NCI-H1048 (cell line): ENCODE results near the gene OSM.

ENCODE experiments used
- DNase-seq: peaks from one replicate; lab custom pipeline; 2025; lab: John Stamatoyannopoulos, UW

The OSM gene

DNA sequence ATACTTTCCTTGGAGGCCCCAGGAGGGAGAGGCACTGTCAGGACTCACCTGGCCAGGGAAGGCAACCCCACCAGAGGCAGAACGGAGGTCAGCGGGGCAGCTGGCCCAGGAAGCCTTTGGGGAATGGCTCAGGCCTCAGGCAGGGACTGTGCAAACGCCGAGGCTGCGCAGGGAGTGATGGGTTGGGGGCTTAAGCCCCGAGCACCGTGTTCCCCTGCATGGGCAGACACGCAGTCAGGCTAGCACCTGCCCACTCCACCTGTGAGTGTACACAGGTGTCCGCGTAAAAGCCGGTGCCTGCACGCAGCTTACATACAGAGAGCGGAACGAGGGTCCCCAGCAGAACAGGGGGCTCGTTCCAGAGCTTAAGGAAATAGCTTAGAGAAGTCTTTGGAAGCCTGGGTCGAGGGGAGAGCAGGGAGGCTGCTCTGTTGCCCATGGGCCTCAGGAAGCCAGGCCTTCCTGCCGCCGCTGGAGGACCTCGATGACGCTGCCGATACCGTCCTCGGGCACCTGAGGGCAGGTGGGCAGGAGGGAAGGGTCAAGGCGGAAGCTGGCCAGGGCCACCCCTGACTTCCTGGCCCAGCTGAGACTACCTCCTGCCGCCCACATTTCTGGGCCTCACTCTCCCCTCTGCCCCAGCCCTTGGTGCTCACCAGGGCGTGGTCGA is 18.7 kb upstream of the OSM start:
- DNase-seq = no peak

DNA sequence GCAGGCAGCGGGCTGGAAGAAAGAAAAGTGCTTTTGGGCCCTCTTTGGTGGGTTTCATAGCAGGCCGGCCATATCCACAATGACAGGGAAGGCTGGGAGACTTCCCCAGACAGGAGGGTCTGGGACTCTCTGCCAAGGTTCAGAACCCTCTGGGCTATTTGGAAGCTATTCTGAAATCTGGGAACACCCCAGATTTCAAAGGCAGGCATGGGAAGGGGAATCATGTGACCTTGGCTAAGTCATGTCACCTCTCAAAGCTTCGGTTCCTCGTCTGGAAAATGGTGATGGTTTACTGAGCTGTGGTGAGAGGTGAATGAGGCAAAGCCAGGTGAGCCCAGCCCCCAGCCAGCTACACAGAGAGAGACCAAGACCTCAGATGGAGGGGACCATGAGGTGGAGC is 18.0 kb upstream of the OSM start:
- DNase-seq = no peak

DNA sequence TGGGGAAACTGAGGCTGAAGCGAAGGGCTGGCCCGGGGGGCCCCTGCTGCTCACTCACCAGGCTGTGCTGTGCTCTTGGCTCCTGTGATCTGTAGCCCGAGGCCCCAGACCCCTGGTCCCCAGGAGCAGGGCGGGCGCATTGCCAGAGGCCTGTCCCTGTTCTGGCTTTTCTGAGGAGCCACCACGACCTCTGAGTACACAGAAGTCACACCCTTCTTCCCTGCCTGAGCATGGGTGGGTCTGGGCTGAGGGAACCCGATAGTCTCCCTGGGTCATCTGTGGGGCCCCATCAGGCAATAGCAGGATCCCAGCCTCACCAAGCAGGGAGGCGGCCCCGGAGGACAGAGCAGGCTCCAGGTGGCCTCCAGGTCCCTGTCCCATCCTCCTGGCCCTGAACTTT is 17.5 kb upstream of the OSM start:
- no peak for DNase-seq

DNA sequence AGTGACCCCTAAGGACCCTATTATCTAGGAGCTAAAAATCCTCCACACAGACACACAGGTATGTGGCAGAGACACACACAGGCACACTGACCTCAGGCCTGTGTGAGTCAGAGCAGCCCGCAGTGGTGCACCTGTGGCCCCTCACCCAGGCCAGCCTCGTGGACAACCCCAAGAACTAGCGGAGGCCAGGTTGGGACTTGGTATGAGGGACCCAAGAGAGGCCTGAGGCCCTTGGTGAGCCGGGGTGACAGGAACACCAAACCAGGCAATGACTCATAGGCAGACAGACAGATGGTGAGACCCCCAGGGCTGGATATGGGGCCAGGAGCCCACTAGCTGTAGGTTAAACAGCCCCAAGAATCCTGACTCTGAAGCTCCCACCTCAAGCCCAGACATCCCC is 16.7 kb upstream of the OSM start:
- DNase-seq = no peak

DNA sequence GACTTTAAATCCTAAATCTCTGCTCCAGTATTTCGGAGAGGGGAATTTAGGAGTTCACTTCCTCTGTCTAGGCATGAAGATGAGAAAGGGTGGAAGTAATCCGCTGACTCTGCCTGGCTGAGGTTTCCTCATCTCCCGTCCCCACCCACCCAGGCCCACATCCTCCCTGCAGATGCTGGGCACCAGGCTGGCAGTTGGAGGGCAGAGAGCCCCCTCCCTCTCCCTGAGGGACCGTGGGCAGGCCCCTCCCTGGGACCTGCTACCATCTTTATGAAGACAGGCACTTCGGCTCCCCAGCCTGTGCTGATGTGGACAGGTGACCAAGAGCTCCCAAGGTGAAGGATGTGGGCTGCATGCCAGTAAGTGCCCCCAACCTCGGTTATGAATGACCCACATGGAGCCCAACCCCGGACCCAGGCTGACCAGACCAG is 16.0 kb upstream of the OSM start:
- DNase-seq = no peak

DNA sequence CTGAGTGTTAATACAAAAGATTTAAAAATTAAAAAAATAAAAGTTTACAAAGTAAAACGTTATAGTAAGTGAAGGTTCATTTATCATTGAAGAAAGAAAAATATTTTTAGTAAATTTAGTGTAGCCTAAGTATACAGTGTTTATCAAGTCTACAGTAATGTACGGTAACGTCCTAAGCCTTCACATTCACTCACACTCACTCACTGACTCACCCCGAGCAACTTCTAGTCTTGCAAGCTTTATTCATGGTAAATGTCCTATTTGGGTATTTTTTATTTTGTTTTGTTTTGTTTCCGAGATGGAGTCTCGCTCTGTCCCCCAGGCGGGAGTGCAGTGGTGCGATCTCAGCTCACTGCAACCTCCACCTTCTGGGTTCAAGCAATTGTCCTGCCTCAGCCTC is 13.9 kb upstream of the OSM start:
- DNase-seq = no peak

DNA sequence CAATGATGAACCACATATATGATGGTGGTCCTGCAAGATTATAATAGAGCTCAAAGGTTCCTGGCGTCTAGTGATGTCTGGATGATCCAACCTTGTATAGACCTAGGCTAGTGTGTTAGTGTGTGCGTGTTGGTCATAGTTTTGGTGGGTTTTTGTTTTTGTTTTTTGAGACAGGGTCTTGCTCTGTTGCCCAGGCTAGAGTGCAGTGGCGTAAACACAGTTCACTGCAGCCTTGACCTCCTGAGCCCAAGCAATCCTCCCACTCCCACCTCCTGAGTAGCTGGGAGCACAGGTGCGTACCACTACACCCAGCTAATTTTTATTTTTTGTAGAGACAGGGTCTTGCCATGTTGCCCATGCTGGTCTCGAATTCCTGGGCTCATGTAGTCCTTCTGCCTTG is 13.3 kb upstream of the OSM start:
- no peak for DNase-seq

DNA sequence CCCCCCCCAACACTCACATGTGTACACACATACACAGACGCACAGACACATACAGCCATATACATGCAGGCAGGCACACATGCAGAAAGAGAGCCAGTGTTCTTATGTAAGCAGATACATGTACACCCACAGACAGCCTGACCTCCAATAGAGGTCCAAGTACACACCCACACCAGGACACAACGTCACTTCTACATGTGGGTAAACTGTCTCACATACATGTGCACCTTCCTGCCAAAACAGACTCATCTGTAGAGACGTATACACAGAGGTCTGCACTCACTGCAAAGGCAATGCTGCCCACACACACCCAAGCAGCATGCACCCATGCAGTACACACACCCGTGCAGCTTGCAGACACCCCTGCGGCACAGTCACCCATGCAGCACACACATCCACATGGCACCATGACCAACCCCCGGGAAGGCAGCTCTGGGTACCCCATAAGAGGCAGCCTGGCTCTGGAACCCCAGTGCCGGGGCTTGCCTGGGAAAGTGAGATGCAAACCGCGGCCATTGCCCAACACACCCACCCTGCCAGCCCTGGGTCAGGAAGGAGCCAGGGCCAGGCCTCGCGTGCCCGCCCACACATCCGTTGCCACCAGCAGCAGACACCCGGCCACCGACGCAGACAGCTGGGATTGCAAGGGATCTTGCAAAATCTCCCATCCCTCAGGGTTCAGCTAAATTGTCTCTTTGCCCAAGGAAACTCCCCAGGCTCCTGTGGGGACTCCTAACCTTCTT is 12.6 kb upstream of the OSM start:
- no peak for DNase-seq

DNA sequence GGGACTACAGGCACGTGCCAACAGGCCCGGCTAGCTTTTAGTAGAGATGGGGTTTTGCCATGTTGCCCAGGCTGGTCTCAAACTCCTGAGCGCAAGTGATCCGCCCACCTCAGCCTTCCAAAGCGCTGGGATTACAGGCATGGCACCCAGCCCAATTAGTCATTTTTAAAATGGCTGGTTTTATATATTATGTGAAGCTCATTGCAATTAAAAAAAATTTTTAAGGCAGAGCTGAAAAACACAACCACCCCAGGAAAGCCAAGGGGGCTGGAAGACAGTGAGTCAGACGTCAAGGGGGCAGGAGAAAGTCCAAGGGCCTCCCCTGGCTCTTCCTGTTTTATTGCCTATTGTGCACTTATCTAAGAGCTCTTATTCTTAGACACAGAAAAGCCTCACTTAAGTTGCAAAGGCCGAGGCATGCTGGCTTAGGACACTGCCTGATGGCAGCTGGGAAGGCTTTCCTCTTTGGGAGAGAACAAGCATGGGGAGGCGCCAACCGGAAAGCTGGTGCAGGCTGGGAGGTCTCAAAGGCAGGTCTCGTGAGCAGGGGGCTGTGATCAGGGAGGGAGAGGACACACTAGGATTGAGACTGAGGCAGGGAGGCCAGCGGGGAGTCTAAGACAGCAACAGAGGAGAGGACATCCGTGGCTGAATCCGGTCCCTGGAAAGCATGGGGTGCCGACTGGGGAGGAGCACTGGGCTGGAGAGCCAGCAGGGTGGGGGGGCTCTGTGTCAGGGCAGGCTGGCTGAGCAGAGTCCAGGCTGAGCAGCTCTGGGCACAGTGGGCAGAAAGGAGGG is 11.1 kb upstream of the OSM start:
- DNase-seq = no peak

DNA sequence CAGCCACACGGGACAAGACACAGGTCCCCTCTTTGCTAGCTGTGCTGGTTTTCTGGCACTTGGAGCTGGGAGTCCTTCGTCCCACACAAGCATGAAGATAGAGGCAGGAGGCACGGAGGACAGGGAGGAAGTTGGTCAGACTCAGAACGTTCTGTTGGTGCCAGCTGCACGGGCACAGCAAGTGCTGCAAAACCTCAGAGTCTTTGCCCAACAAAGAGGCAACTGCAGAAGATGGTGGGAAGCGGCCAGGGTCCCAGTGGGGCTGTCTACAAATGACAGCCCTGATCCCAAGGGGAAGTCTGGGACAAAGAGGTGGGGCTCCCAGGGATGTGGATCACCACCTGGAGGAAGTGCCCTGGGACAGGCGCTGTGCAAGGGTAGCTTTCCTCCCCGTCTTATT is 9.4 kb upstream of the OSM start:
- DNase-seq = no peak

DNA sequence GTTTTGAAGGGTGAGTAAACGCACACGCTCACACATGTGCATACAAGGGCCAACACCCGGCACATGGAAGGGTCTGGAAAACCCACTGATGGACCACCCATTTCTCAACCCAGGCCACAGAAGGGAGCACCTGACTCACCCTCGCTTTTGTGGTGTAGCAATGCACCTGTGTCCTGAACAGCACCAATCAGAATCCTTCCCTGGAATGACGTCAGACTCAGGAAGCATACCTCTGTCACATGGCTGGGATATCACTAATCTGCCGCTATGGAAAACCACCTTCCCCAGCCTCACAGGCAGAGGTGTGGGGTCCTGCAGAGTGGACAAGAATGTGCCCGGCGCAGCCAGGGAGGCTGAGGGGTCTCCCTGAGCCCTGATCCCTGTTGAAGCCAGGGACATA is 9.0 kb upstream of the OSM start:
- no peak for DNase-seq

DNA sequence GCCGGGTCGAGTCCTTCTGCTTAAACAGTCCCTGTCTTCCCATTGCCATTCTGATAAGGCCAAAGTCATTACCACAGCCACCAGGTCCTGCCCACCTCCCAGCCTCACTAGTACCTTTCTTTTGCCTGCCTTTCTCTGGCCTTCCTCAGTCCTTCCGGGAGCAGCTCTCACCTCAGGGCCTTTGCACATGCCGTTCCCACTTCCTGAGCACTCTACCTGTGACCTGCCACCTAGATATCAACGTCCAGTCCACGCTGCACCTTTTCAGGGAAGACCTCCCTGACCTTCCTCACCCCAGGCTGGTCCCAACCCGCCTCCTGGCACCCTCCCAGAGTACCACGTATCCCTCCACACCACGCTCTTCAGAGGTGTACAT is 7.8 kb upstream of the OSM start:
- no peak for DNase-seq

DNA sequence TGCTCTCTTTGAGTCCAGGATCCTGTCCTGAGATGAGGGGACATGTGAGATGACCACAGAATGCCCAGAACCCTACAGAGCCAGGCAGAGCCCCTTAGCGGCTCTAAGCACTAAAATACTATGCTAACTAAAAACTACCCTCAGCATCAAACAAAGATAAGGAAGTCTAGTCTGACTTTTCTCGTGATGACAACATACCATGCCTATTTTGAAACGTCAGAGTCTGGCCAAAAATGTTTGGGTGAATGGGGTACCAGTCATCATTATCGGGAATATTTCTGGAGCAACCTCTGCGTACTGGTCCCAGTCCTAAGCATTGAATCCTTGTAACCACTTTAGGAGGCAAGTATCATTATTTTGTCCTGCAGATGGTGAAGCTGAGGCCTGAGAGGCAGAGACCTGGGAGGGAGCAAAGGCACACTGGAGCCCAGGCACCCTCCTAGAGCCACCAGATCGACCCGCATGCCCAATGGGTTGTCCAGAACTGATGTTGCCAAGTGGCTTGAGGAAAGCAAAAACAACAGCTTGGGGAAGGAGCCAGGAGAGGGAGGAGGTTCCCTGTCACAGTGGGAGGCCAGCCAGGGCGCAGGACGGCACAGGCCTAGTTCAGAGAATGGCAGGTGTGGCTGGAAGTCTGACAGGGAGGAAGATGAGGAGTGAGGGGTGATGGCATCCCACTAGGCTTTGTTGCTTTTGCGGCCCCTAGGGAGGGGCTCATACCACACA is 7.2 kb upstream of the OSM start:
- no peak for DNase-seq

DNA sequence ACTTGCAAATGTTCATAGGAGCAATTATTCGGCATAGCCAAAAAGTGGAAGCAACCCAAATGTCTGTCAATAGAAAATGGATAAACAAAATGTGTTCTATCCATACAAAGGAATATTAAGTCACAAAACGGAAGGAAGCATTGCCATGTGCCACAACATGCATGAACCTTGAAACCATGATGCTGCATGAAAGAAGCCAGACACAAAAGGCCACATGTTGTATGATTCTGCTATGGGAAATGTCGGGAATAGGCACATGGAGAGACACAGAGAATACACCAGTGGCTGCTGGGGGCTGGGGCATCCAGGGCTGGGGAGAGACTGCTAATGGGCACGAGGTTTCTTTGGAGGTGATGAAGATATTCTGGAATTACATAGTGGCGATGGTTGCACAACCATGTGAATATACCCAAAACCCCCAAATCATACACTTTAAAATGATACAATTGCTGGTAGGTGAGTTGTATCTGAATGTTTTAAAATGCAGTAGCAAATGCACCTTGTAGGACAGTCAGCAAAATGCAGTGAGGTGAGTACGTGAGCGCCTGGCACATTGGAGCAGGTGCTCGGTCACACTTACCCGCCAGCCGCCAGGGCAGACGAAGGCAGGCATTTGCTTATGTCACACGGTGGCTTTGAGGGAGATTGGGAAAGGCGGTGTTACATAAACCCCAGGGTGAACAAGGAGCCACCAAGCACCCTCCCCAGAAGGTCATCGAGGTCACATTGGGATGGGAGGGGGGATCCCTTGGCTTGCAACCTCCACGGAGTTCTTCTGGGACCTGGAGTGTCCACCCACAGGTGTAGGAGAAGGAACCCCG is 6.3 kb upstream of the OSM start:
- no peak for DNase-seq

DNA sequence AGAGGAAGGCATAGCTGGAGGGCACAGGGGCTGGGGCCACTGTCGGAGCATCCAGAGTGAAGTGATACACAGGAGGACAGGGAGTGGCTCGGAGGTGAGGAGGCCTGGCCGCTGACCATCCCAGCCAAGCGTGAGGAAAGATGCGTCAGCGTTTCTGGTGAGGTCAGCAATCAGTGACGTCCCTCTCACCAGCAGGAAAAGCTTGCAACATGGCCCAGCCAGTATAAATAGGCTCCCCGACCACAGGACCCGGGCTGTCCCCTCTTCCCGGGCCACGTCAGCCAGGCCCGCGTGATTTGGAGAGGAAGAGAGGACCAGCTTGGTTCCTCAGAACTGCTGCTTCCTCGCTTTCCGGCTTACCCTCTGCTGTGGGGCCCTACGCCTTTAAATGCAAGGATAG is 4.2 kb upstream of the OSM start:
- no peak for DNase-seq

DNA sequence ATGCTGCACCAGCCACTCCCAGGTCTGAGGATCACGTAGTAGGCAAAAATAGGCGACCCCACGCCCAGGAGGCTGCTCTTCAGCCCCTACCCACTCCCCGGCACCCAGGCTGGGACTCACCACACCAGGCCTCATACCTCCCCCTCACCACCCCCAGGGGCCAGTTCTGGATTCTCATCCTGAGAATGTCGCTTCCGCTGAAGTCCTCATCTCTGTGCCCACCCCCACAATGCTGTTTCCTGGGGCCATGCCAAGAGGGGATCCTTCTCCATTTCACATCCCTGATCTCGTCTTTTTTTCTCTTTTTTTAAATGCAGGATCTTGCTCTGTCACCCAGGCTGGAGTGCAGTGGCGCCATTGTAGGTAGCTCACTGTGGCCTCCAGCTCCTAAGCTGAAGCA is 1.7 kb upstream of the OSM start:
- no peak for DNase-seq

DNA sequence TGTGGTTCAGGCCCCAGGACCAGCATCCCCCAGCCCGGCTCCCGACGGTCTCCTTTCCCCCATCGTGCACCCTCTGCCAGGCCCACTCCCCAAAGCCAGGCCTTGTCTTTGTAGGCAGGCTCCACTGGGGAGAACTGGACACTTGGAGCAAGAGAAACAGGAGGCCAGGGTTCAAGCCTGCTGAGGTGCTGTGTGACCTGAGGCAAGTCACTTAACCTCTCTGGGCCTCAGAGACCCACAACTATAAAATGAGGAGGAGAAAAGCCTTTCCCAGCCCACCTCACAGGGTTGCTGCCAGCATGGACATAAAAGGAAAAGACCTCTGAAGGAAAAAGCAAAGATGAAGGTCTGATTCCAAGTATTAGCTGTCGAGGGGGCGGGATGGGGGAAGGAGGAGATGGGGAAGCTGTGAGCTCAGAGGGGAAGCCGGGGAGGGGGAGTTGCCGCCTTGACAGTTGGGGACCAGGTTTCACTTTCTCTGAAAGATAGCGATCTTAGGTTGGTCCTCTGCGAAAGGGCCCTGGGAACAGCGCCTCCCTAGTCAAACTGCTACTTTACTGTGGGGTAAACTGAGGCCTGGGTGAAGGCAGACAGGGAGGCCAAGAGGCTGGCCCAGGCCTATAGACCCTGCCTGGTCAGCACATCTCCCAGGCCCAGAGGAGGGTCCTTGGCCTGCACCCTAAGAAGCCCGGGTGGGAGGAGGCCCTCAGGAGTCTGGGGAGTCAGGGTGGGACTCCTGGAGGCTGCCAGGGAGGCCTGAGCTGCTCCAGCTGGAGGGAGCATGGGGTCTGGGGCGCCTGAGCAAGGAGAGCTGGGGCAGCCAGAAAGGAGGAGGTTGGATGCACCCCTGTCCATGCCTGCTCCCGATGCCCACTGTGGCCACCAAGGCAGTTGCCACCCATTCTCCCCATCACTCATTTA is 991 bp upstream of the OSM start:
- no peak for DNase-seq

DNA sequence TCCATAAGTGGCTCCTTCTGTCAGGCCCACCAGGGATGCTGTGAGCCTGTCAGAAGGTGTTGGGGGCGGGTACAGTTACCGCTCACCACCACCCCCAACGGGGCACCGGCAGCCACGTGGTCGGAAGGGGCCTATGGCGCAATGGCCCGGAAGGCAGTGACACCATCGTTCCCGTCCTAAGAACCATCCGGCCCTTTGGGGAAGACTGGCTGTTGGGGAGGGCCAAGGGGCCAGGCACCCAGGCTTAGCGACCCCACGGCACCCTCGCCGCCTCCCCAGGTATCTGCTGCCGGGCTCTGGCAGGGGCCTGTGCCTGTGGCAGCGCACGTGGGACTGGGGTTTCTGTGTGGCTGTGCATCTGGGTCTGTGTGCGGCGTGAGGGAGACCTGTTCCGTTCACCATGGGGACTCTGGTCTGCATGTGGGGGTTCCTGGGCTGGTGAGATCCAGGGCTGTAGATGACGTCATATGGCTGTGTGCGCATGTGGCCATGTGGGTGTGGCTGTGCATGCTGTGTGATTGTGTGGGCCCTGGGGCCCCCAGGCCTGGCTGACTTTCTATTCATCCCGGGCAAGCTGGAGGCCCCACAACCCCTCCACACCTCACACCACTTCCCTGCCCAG is 717 bp downstream of the OSM start:
- DNase-seq = no peak

DNA sequence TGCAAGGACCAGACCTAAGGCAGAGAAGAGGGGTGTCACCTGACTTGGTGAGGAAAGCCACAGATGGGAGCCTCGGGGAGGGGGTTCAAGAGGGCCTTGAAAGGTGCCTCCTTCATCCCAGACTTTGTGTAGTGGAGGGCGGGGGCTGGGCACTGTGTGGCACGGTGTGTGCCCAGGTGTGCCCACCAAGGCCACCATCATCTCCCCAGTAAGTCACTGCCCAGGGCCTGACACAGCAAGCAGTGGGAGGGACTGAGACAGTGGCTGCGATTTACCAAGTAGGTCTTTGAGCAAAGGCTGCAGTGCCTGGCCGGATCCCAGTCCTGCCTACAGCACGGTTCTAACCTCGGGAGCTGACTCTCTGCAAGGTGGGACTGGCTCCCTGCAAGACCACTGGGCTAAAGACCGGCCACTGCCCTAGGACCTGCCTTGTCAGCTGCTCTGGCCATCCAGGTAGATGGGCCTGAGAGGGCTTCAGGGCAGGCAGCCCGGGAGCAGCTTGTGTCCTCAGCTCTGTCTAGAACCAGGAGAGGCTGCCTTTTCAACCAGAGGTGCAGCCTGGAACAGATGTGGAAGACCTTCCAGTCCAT is 1.4 kb downstream of the OSM start:
- no peak for DNase-seq

DNA sequence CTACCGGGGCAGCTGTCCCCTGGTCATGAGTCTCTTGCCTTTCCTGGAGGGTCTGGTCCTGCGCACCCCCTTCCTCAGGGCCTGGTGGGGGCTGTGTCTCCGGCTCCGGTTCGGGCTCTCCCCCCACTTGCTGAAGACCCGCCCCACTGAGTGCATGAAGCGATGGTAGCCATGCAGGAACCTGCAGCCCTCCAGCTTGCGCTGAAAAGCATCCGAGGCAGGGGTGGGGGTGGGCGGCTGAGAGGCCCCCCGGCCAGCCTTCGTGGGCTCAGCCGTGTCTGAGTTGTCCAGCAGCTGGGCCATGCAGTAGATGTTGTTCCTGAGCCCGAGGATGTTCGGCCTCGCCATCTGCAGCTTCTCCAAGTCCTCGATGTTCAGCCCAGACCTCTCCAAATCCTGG is 2.8 kb downstream of the OSM start:
- DNase-seq = no peak
